Fibroblast of the aortic adventitia (primary cell): ENCODE data around the gene USP24. TPM values are rescaled to one million over a fixed set of nuclear protein-coding genes. Genes with fewer than 3 reads are reported as not detected.
A peak's percentile ranks its signal among the peaks of the same experiment; 100 is the strongest.

Experiments used
- DNase-seq: peaks from one replicate; pipeline ENCODE4 v3.0.0-alpha.2; 2010; ENCODE audit warnings: low read depth
- H3K4me3 ChIP-seq: 2 replicates; pipeline ENCODE4 v1.5.1; 2011; ENCODE audit warnings: low read depth, mild to moderate bottlenecking, control low read depth, low read length, moderate library complexity
- CTCF ChIP-seq: IDR thresholded peaks from 2 replicates; pipeline ENCODE4 v1.5.1; 2011; ENCODE audit warnings: mild to moderate bottlenecking, low read length, control low read depth, inconsistent platforms; ENCODE audit not compliant: insufficient read depth
- total RNA-seq: library from RNA; depleted of rRNA; stranded (reverse); fragments of >200 nt; gene quantifications from 2 replicates; pipeline ENCODE4 v1.2.3, GENCODE V29; 2012; ENCODE audit warnings: low replicate concordance

USP24 gene
- total RNA-seq, 1 donor: 44.8 TPM

- TF ChIP-seq CTCF: no peak
- H3K4me3 ChIP-seq: peak overlapping the region; percentile 26
- no peak for DNase-seq
These were observed 2.6 kb downstream of the USP24 start for GRCh38 chr1:55212349-55213150.

GRCh38 chr1:55211863-55212262 is 3.3 kb downstream of the USP24 start:
- no peak for TF ChIP-seq CTCF
- no peak overlapping the region for H3K4me3 ChIP-seq
- no peak for DNase-seq

GRCh38 chr1:55210990-55211801 is 4.0 kb downstream of the USP24 start:
- H3K4me3 ChIP-seq: no peak overlapping the region
- no peak for TF ChIP-seq CTCF
- DNase-seq: no peak

- no peak for TF ChIP-seq CTCF
- no peak overlapping the region for H3K4me3 ChIP-seq
- no peak for DNase-seq
These were observed 5.9 kb downstream of the USP24 start for GRCh38 chr1:55209247-55209646.

GRCh38 chr1:55206210-55206609 is 9.0 kb downstream of the USP24 start:
- no peak for TF ChIP-seq CTCF
- DNase-seq: no peak
- no peak overlapping the region for H3K4me3 ChIP-seq

GRCh38 chr1:55204997-55205396 is 10.2 kb downstream of the USP24 start:
- no peak for TF ChIP-seq CTCF
- DNase-seq: no peak
- H3K4me3 ChIP-seq: no peak overlapping the region
